Common myeloid progenitor, CD34-positive (primary cell): ENCODE measurements around the gene PPP1CC.
"Not testable (repeated sequence)": the region's sequence is repeated elsewhere in the genome, so short reads cannot be mapped to it uniquely, and the experiment has no call there.

Experiments
- CTCF ChIA-PET: fragments of 350-600 bp; sonication (Branson Sonifier 250); formaldehyde crosslinking; loops from one replicate; lab custom pipeline; 2021; ENCODE audit warnings: antibody characterized with exemption; lab: Charles Lee
- POLR2A ChIA-PET: fragments of 350-600 bp; sonication (Branson Sonifier 250); formaldehyde crosslinking; loops from one replicate; lab custom pipeline; 2021; ENCODE audit warnings: antibody characterized with exemption; lab: Charles Lee
- DNase-seq, 3 donors: peaks; one replicate each; pipeline versions ENCODE4 v3.0.0 to v3.0.0-alpha.2; 2013
- H3K27ac ChIP-seq, 2 experiments: 1 replicate in 1 of 2; 2 replicates in 1 of 2; pipeline ENCODE4 v1.7.0; 2013; ENCODE audit warnings: inconsistent platforms in 2 of 2, low read length in 2 of 2, mild to moderate bottlenecking in 2 of 2, low read depth in 1 of 2, moderate library complexity in 1 of 2; ENCODE audit not compliant: severe bottlenecking in 2 of 2, insufficient read depth in 1 of 2, poor library complexity in 1 of 2
- H3K27me3 ChIP-seq, 5 experiments: replicated peaks in 2 of 5; 1 replicate in 3 of 5; 2 replicates in 2 of 5; pipeline versions ENCODE4 v1.6.1 to v1.7.0; 2013; ENCODE audit warnings: low read length in 4 of 5, mild to moderate bottlenecking in 2 of 5, moderate library complexity in 2 of 5, inconsistent platforms in 1 of 5; ENCODE audit not compliant: insufficient read depth in 5 of 5, control insufficient read depth in 4 of 5
- H3K36me3 ChIP-seq, 4 experiments: 1 replicate in 2 of 4; 2 replicates in 2 of 4; pipeline versions ENCODE4 v1.6.1 to v1.7.0; 2013; ENCODE audit warnings: low read length in 3 of 4, control low read depth in 1 of 4, mild to moderate bottlenecking in 1 of 4; ENCODE audit not compliant: control insufficient read depth in 4 of 4, insufficient read depth in 4 of 4
- H3K4me1 ChIP-seq, 4 experiments: 1 replicate in 3 of 4; 2 replicates in 1 of 4; pipeline versions ENCODE4 v1.6.1 to v1.7.1; 2013; ENCODE audit warnings: low read length in 3 of 4, mild to moderate bottlenecking in 3 of 4, control low read depth in 1 of 4, inconsistent platforms in 1 of 4, moderate library complexity in 1 of 4; ENCODE audit not compliant: control insufficient read depth in 4 of 4, insufficient read depth in 4 of 4; ENCODE audit errors: control extremely low read depth in 1 of 4
- H3K4me3 ChIP-seq, 7 experiments: 1 replicate in 4 of 7; 2 replicates in 3 of 7; pipeline versions ENCODE4 v1.5.1 to v1.7.0; 2013; ENCODE audit warnings: mild to moderate bottlenecking in 7 of 7, low read length in 6 of 7, moderate library complexity in 6 of 7, inconsistent platforms in 2 of 7, low read depth in 2 of 7, control low read depth in 1 of 7; ENCODE audit not compliant: insufficient read depth in 4 of 7, control insufficient read depth in 1 of 7; ENCODE audit errors: extremely low read depth in 1 of 7
- H3K9me3 ChIP-seq, 5 experiments: 1 replicate in 4 of 5; 2 replicates in 1 of 5; pipeline versions ENCODE4 v1.6.1 to v1.7.1; 2013; ENCODE audit warnings: low read length in 4 of 5, mild to moderate bottlenecking in 2 of 5, inconsistent platforms in 1 of 5, low read depth in 1 of 5, moderate library complexity in 1 of 5; ENCODE audit not compliant: control insufficient read depth in 4 of 5, insufficient read depth in 2 of 5; ENCODE audit errors: control extremely low read depth in 1 of 5
- WGBS: methylation state at CpG from one replicate; pipeline ENCODE4 v1.1.5; 2013; ENCODE audit not compliant: insufficient coverage; 5-methylcytosine and 5-hydroxymethylcytosine counted together

PPP1CC gene

DNA sequence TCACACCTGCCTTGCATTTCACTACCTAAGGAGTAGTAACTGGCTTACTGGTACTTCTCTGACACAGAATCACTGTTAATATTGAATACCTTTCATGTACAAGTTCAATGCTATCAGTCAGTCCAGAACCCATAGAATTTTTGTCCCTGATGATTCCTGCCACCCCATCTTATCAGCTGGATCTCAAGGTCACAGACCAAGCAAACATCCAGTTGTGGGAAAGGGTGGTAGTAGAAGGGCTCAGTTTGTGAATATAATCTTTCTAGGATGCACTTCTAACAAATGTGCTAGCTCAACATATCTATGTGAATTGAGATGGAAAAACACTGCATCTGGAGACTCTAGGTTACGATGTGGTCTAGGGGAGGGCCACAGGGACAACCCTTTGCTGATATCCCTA lies 14.1 kb downstream of the PPP1CC start:
- CTCF ChIA-PET: interaction anchor here (1.5 kb wide), 1 partner anchor 202 kb away, joined by 4 read pairs; no protein-coding TSS in a partner anchor
- Histone ChIP-seq H3K9me3 (no peaks in the 10 kb centered on the region), H3K27ac (no peak overlapping the region), H3K4me1 (peaks cover 3 to 10% (median 8%) of the 10 kb centered on the region in 4 experiments), H3K27me3 (no peaks in the 10 kb centered on the region), H3K4me3 (no peak overlapping the region), H3K36me3 (peaks cover 30 to 82% (median 58%) of the 10 kb centered on the region in 4 experiments)
- DNase-seq: no peak
- POLR2A ChIA-PET: no interaction called here
- no CpG with 5 or more reads among the region's 1 CpG for WGBS

DNA sequence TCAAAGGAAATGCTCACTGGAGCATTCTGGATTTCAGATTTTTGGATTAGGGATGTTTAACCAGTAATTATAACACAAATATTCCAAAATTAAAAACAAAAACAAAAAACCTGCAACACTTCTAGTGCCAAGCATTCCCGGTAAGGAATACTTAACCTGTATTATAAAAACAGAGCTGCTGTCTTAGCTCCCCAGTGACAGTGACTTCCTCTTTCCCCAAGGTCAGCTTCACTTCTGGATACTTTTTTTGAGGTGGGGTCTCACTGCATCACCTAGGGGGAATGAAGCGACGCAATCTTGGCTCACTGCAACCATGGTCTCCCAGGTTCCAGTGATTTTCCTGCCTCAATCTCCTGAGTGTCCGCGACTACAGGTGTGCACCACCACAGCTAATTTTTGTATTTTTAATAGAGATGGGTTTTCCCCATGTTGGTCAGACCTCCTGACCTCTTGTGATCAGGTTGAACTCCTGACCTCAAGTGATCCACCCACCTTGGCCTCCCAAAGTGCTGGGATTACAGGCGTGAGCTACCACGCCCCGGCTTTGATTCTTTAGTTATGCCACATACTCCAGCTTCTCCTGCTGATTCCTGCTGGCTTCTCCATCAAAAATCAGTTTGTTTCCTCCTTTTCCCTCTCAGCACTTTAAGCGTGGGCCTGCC lies 15.9 kb downstream of the PPP1CC start:
- ChIA-PET CTCF (interaction anchor here (1.4 to 1.6 kb wide), 2 partner anchors 10 to 14 kb away, joined by 3 to 4 read pairs; no protein-coding TSS in a partner anchor), POLR2A (interaction anchor here (0.7 kb wide), 1 partner anchor 702 kb away, joined by 5 read pairs; no protein-coding TSS in a partner anchor)
- peaks cover 0 to 3% (median 0%) of the 10 kb centered on the region in 4 experiments for H3K4me1 ChIP-seq
- no peak overlapping the region for H3K4me3 ChIP-seq
- peaks cover 30 to 90% (median 65%) of the 10 kb centered on the region in 4 experiments for H3K36me3 ChIP-seq
- no peak for DNase-seq
- H3K9me3 ChIP-seq: no peaks in the 10 kb centered on the region
- 99% methylated on average over 7 of the region's 9 CpGs for WGBS
- no peak overlapping the region for H3K27ac ChIP-seq
- no peaks in the 10 kb centered on the region for H3K27me3 ChIP-seq

DNA sequence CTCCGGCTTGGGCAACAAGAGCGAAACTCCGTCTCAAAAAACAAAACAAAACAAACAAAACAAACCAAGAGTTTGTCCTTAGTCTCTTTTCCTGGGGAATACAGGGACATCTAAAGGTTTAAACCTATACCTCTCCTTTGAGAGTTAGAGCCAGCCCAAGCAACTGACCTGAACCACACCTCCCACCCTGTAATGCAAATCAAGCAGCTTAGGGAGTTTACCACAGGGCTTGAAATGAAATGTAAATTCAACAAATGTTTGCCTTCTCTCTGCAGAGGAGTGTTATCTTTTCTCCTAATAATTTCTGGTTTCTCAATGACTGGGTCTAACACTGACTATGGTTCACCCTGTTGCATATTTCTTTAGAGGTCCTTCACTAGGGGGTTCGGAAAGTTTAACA lies 16.7 kb downstream of the PPP1CC start:
- ChIA-PET CTCF (interaction anchor here (1.6 kb wide), 1 partner anchor 15 kb away, joined by 4 read pairs; no protein-coding TSS in a partner anchor), POLR2A (no interaction called here)
- H3K4me3 ChIP-seq: no peak overlapping the region
- H3K27me3 ChIP-seq: no peaks in the 10 kb centered on the region
- WGBS: 100% methylated on average over 1 of the region's 4 CpGs
- H3K27ac ChIP-seq: no peak overlapping the region
- no peaks in the 10 kb centered on the region for H3K9me3 ChIP-seq
- H3K4me1 ChIP-seq: no peaks in the 10 kb centered on the region
- DNase-seq: no peak
- H3K36me3 ChIP-seq: peaks cover 29 to 93% (median 65%) of the 10 kb centered on the region in 4 experiments

DNA sequence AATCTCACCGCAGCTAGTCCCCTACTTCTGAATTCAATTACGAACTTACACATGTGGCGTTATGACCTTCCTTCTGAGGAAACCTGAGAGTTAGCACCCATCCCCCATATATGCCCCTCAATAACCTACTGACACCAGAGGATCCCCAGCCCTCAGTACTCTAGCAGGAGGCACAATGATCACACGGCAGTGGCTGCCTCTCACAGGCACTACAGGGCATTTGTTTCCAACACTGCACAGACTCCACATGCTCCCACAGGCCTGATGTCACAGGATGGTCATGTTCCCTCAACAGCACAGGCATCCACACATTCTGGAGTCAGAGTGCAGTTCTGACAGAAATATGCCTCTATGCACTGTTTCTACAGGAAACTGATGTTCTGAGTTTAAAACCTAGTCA lies 17.4 kb downstream of the PPP1CC start:
- DNase-seq: no peak
- Histone ChIP-seq H3K36me3 (peaks cover 31 to 93% (median 63%) of the 10 kb centered on the region in 4 experiments), H3K4me3 (no peak overlapping the region), H3K27ac (no peak overlapping the region), H3K9me3 (no peaks in the 10 kb centered on the region), H3K4me1 (no peaks in the 10 kb centered on the region), H3K27me3 (no peaks in the 10 kb centered on the region)
- POLR2A ChIA-PET: no interaction called here
- 86% methylated on average over 4 of the region's 4 CpGs for WGBS
- CTCF ChIA-PET: no interaction called here

DNA sequence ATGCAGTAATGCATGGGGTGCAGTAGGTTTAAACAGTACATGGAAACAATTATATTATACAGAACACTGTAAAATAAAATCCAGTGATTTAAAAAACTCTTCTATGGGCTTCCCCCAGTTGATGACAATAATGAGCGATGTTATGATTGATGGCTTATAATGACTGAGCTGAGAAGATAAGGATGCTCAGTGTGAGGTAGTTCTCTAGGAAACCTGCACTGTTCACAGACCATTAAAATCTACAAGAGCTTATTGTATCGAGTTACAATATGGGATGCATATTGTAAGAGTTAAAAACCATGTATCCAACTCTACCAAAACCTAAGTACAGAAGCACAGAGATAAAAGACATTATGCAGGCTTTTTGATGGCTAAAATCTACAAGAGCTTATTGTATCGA lies 19.8 kb downstream of the PPP1CC start:
- peaks cover 31 to 93% (median 63%) of the 10 kb centered on the region in 4 experiments for H3K36me3 ChIP-seq
- DNase-seq, POLR2A ChIA-PET, H3K27ac ChIP-seq, CTCF ChIA-PET, H3K4me3 ChIP-seq, H3K4me1 ChIP-seq, H3K27me3 ChIP-seq, H3K9me3 ChIP-seq: not testable (repeated sequence)
- WGBS: no CpG with 5 or more reads among the region's 3 CpGs

DNA sequence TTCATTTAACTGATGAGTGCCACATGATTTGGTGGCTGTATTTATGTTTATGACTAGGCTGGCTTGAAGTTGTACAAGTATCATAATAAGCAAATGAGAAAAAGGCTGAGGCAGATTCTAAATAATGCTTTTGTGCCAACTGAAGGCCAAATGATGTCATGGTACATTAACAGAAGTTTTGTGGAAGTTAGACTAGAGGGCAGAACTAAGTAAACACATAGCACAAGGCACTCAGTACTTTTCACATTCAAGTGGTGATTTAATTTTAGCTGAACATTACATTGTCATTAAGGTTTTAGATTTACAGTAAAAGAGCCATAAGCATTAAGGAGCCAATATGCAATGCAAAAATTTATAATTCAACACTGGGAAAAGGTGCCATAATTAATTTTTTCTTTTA lies 21.1 kb downstream of the PPP1CC start:
- Histone ChIP-seq H3K36me3 (peaks cover 25 to 90% (median 60%) of the 10 kb centered on the region in 4 experiments), H3K4me3 (no peak overlapping the region), H3K4me1 (no peaks in the 10 kb centered on the region), H3K9me3 (no peaks in the 10 kb centered on the region), H3K27ac (no peak overlapping the region), H3K27me3 (no peaks in the 10 kb centered on the region)
- POLR2A ChIA-PET: interaction anchor here (0.6 kb wide), 1 partner anchor 10 kb away, joined by 3 read pairs; no protein-coding TSS in a partner anchor
- CTCF ChIA-PET: interaction anchor here (0.6 to 1.5 kb wide), 2 partner anchors 10 to 17 kb away, joined by 3 read pairs; no protein-coding TSS in a partner anchor
- DNase-seq: no peak

DNA sequence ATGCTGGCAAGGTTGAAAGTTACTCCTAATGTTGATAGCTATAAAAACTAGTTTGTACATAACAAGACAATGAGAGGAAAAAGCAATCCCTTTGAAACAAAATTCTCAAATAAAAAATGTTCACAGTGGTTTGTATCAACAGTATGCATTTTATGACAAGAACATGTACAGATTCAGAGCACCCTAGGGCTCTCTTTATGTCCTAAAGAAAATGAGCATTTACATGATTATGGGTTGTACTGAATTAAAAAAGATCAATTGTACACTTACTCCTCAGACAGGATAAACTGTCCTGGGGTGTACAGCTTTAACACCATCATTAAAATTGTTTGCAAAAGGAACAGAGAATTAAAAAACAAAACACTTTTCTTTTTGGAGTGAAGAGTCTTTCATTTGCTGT lies 22.2 kb downstream of the PPP1CC start:
- Histone ChIP-seq H3K4me3 (no peak overlapping the region), H3K27ac (no peak overlapping the region), H3K27me3 (no peaks in the 10 kb centered on the region), H3K36me3 (peaks cover 24 to 80% (median 52%) of the 10 kb centered on the region in 4 experiments), H3K4me1 (no peaks in the 10 kb centered on the region), H3K9me3 (no peaks in the 10 kb centered on the region)
- ChIA-PET CTCF (interaction anchor here (1.5 kb wide), 1 partner anchor 9 kb away, joined by 3 read pairs; no protein-coding TSS in a partner anchor), POLR2A (no interaction called here)
- DNase-seq: no peak
